22Rv1 (cell line): ENCODE results near the gene IFNLR1.

Experiments used
- CTCF ChIP-seq: fragments of 450-650 bp; IDR thresholded peaks from 2 replicates; pipeline ENCODE4 v1.5.1; 2017; ENCODE audit warnings: mild to moderate bottlenecking
- ZFX ChIP-seq: fragments of 450-650 bp; IDR thresholded peaks from 2 replicates; pipeline ENCODE4 v1.6.1; 2017; ENCODE audit warnings: antibody characterized with exemption, borderline replicate concordance

GRCh38 chr1:24119489-24119858, 67.6 kb downstream of the IFNLR1 start:
- TF ChIP-seq CTCF (no peak), ZFX (no peak)
